ENCODE results near the gene DPT. TPM values are rescaled to one million over a fixed set of nuclear protein-coding genes. Genes with fewer than 3 reads are reported as not detected.

Gene DPT
- polyA plus RNA-seq, 1 of the 3 experiments (the other 2 are of a cell fraction), result 0.05 TPM

DNA sequence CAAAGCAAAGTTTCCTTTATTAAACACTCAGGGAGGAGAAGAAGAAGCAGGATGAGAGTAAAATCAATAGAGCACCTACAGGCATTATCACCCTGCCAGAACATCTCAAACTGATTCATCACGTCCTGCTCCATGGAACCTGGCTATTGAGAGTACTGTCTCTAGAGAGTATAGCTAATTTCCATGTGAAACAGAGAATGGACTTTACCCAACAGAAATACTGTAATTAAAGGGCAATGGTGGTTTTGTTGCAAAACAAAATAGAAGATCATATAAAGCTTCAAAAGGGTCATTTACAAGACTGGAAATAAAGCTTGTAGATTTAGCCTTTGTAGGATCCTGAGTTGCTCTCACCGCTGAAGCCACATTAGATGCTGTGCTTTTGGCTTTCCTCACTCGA is 83.3 kb downstream of the DPT start (continued):
- TF ChIP-seq, protein P1, sequence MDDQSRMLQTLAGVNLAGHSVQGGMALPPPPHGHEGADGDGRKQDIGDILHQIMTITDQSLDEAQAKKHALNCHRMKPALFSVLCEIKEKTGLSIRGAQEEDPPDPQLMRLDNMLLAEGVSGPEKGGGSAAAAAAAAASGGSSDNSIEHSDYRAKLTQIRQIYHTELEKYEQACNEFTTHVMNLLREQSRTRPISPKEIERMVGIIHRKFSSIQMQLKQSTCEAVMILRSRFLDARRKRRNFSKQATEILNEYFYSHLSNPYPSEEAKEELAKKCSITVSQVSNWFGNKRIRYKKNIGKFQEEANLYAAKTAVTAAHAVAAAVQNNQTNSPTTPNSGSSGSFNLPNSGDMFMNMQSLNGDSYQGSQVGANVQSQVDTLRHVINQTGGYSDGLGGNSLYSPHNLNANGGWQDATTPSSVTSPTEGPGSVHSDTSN (IDR thresholded peaks at IDR 0.05), result no peak

Other genes starting within 250 kb of the DPT start
- not detected in 2 replicates for gene XCL2, start 185.2 kb downstream of the DPT start, polyA plus RNA-seq (2012; rRNA removed)
- not detected in 2 replicates for gene XCL1, start 152.6 kb downstream of the DPT start, polyA plus RNA-seq (2012; rRNA removed)

Measured in SK-N-SH (cell line).